ENCODE measurements around the gene DLL3. TPM values are rescaled to one million over a fixed set of nuclear protein-coding genes. Genes with fewer than 3 reads are reported as not detected.

DLL3 gene
- total RNA-seq, 4 donors from 2014 or later = not detected

GRCh38 chr19:39550197-39550596, 51.5 kb downstream of the DLL3 start:
- Histone ChIP-seq H3K27ac (no peak overlapping the region), H3K36me3 (no peaks in the 10 kb centered on the region), H3K9me3 (no peaks in the 10 kb centered on the region), H3K4me3 (no peak overlapping the region), H3K4me1 (peaks cover 0 to 5% (median 0%) of the 10 kb centered on the region in 4 donors), H3K27me3 (no peaks in the 10 kb centered on the region)
- TF ChIP-seq POLR2A (IDR thresholded peaks at IDR 0.05) (no peak), CTCF (IDR thresholded peaks at IDR 0.05) (no peak), EP300 (IDR thresholded peaks at IDR 0.05) (no peak)
- 81 to 84% methylated on average over 5 of the region's 5 CpGs for WGBS, 2 donors
- no peak for DNase-seq (ENCODE audit: low spot score in 2 of 2)

DNA sequence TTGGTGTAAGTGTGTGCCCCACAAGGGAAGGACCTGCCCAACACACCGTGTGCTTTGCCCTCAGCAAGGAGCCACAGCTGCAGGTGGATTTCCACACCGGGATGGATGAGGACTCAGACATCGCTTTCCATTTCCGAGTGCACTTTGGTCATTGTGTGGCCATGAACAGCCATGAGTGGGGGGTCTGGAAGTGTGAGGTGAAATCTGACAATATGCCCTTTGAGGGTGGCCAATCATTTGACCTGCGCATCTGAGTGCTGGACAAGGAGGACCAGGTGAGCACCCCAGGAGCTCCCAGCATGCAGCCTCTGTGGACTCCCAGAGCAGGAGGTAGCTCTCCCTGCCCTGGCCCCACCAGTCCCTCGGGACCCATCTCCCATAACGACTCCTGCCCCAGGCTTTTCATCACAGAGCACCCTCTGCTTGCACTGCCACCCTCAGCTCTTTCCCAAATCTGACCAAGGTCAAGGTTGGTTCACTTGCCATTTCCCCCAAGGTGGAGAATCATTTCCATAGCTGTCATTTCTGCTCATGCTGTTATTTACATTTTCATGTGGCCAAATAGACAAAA, 54.4 kb downstream of the DLL3 start:
- Histone ChIP-seq H3K4me1 (peaks cover 0 to 10% (median 2%) of the 10 kb centered on the region in 4 donors), H3K4me3 (no peak overlapping the region), H3K27ac (no peak overlapping the region), H3K9me3 (no peaks in the 10 kb centered on the region), H3K27me3 (no peaks in the 10 kb centered on the region), H3K36me3 (no peaks in the 10 kb centered on the region)
- TF ChIP-seq POLR2A (IDR thresholded peaks at IDR 0.05) (no peak), CTCF (IDR thresholded peaks at IDR 0.05) (no peak), EP300 (IDR thresholded peaks at IDR 0.05) (no peak)
- 62 to 63% methylated on average over 7 of the region's 7 CpGs for WGBS, 2 donors
- DNase-seq (ENCODE audit: low spot score in 2 of 2) = no peak

DNA sequence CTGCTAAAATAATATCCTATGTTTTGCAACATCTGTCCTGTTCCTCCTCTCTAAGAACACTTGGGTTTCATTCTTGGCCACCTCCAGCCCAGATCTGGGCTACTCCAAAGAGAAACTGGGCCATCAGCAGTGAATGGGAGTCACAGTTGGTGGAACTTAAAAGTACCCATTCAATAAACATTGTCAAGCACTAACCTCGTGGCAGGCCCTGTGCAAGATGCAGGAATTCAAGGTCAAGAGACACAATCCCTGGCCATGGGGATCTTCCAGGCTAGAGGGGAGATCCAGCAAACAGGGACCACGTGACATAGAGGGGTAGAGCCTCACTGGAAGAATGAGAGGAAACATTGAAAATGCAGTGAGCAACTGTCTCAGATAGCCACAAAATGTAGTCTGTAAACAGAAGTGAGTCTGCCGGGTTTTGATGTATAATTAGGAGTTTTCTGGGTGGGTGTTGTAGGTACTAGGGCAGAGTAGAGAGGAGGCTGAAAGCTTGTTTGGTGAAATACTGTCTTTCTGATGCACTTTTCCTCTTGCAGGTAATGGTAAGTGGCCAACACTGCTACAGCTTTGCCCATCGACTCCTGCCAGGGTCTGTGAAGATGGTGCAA, 56.1 kb downstream of the DLL3 start:
- no peak for TF ChIP-seq POLR2A (IDR thresholded peaks at IDR 0.05)
- no peak for TF ChIP-seq CTCF (IDR thresholded peaks at IDR 0.05)
- no peak for TF ChIP-seq EP300 (IDR thresholded peaks at IDR 0.05)
- Histone ChIP-seq H3K27me3 (no peaks in the 10 kb centered on the region), H3K9me3 (no peaks in the 10 kb centered on the region), H3K36me3 (no peaks in the 10 kb centered on the region), H3K4me3 (no peak overlapping the region), H3K4me1 (peaks cover 0 to 15% (median 3%) of the 10 kb centered on the region in 4 donors), H3K27ac (no peak overlapping the region)
- WGBS, 2 donors = 59 to 67% methylated on average over 4 of the region's 4 CpGs
- DNase-seq (ENCODE audit: low spot score in 2 of 2) = no peak

DNA sequence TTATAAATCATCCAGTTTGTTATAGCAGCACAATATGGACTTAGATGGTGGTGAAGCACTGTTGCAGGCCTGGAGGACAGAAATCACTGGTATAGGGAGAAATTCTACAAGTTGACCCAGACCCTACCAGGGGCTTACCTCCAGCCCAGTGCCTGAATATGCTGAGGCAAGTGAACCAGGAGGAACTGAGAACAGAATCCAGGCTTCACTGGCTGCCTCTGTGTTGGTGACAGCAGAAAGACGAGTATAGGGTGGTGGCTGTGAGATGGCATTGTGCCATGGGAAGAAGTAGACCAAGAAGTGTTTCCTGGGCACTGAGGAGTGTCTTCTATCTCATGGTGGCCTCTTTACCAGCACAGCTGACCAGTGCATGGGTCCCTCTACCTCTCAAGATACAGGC, 57.1 kb downstream of the DLL3 start:
- DNase-seq (ENCODE audit: low spot score in 2 of 2) = no peak
- 17 to 33% methylated on average over 1 of the region's 1 CpG for WGBS, 2 donors

More for the DNA sequence above, 57.1 kb downstream of the DLL3 start:
- Histone ChIP-seq H3K4me1 (peaks cover 0 to 15% (median 3%) of the 10 kb centered on the region in 4 donors), H3K4me3 (no peak overlapping the region), H3K9me3 (no peaks in the 10 kb centered on the region), H3K27me3 (no peaks in the 10 kb centered on the region), H3K36me3 (no peaks in the 10 kb centered on the region), H3K27ac (no peak overlapping the region)
- TF ChIP-seq POLR2A (IDR thresholded peaks at IDR 0.05) (no peak), EP300 (IDR thresholded peaks at IDR 0.05) (no peak), CTCF (IDR thresholded peaks at IDR 0.05) (no peak)

Other genes with a start within 250 kb of the DLL3 start
- not detected for gene IFNL2, start 230.6 kb upstream of the DLL3 start, total RNA-seq
- gene IFNL1, start 202.5 kb upstream of the DLL3 start, total RNA-seq = not detected
- 1 to 10 TPM in 2 of 4 donors, under 1 TPM in 2; 0.30 to 2.4 (median 1.4) TPM for gene LRFN1, start 178.1 kb upstream of the DLL3 start, total RNA-seq
- 10 to 100 TPM in 3 of 4 donors, 1 to 10 TPM in 1; 8.4 to 36.5 (median 18.2) TPM for gene GMFG, start 162.9 kb upstream of the DLL3 start, total RNA-seq
- 100 to 1,000 TPM; 103 to 193 (median 115) TPM for gene SAMD4B, start 156.5 kb upstream of the DLL3 start, total RNA-seq
- gene PAF1, start 107.8 kb upstream of the DLL3 start, total RNA-seq = 10 to 100 TPM; 30.8 to 48.3 (median 44.3) TPM
- 10 to 100 TPM; 32.9 to 52.5 (median 37.6) TPM for gene MED29, start 107.6 kb upstream of the DLL3 start, total RNA-seq
- 100 to 1,000 TPM; 125 to 274 (median 178) TPM for gene ZFP36, start 92.1 kb upstream of the DLL3 start, total RNA-seq
- gene PLEKHG2, start 86.3 kb upstream of the DLL3 start, total RNA-seq = 10 to 100 TPM; 20.1 to 62.1 (median 35.6) TPM
- gene RPS16, start 63.0 kb upstream of the DLL3 start, total RNA-seq = 1,000 to 10,000 TPM; 1,048 to 1,762 (median 1,462) TPM
- 100 to 1,000 TPM in 3 of 4 donors, 10 to 100 TPM in 1; 94.4 to 120 (median 106) TPM for gene SUPT5H, start 53.4 kb upstream of the DLL3 start, total RNA-seq
- gene TIMM50, start 18.1 kb upstream of the DLL3 start, total RNA-seq = 10 to 100 TPM; 38.4 to 65.5 (median 55.4) TPM
- not detected for gene SELENOV, start 16.2 kb downstream of the DLL3 start, total RNA-seq
- gene EID2B, start 33.9 kb downstream of the DLL3 start, total RNA-seq = 10 to 100 TPM in 1 of 4 donors, 1 to 10 TPM in 3; 3.0 to 10.2 (median 7.0) TPM
- 10 to 100 TPM; 14.0 to 27.3 (median 23.4) TPM for gene EID2, start 41.2 kb downstream of the DLL3 start, total RNA-seq
- not detected for gene LGALS13, start 103.6 kb downstream of the DLL3 start, total RNA-seq
- not detected for gene LGALS16, start 157.0 kb downstream of the DLL3 start, total RNA-seq
- not detected for gene LGALS14, start 205.5 kb downstream of the DLL3 start, total RNA-seq
- not detected for gene CLC, start 239.1 kb downstream of the DLL3 start, total RNA-seq

All from tibial nerve (tissue), 4 donors.